GM19372 (cell line): ENCODE measurements around the gene DIMT1.
A peak's percentile ranks its signal among the peaks of the same experiment; 100 is the strongest.

Experiments
- ATAC-seq: cut with Tn5 transposase; IDR thresholded peaks from one replicate; pipeline ENCODE4 v1.9.1; 2021; ENCODE audit warnings: mild to moderate bottlenecking, low read depth, moderate library complexity; ENCODE audit not compliant: unreplicated experiment

The DIMT1 gene

GRCh38 chr5:62372600-62372999 is 31.1 kb downstream of the DIMT1 start:
- ATAC-seq: no peak

GRCh38 chr5:62371409-62371808 is 32.3 kb downstream of the DIMT1 start:
- no peak for ATAC-seq

- ATAC-seq: no peak
Observed at GRCh38 chr5:62369039-62369438, 34.7 kb downstream of the DIMT1 start.

GRCh38 chr5:62362701-62363100 is 41.0 kb downstream of the DIMT1 start:
- no peak for ATAC-seq

GRCh38 chr5:62354028-62354874 is 49.5 kb downstream of the DIMT1 start:
- peak; percentile 92 for ATAC-seq

- ATAC-seq: no peak
Observed at GRCh38 chr5:62348723-62349481, 54.8 kb downstream of the DIMT1 start.

GRCh38 chr5:62347928-62348327 is 55.8 kb downstream of the DIMT1 start:
- ATAC-seq: no peak

GRCh38 chr5:62346748-62347147 is 57.0 kb downstream of the DIMT1 start:
- ATAC-seq: no peak

- no peak for ATAC-seq
Observed at GRCh38 chr5:62343428-62343827, 60.3 kb downstream of the DIMT1 start.

GRCh38 chr5:62342476-62342837 is 61.2 kb downstream of the DIMT1 start:
- ATAC-seq: peak; percentile 38

GRCh38 chr5:62341783-62342475 is 61.8 kb downstream of the DIMT1 start:
- ATAC-seq: peak; percentile 49

GRCh38 chr5:62340979-62341378 is 62.7 kb downstream of the DIMT1 start:
- no peak for ATAC-seq

- ATAC-seq: no peak
Observed at GRCh38 chr5:62340392-62340791, 63.3 kb downstream of the DIMT1 start.
